GM12878 (cell line): Measurements from ENCODE around the gene LAP3. TPM values are rescaled to one million over a fixed set of nuclear protein-coding genes. Genes with fewer than 3 reads are reported as not detected.
"Not testable (repeated sequence)": the region's sequence is repeated elsewhere in the genome, so short reads cannot be mapped to it uniquely, and the experiment has no call there.

Experiments used
- ATAC-seq: fragments of 200-7000 bp; cut with Tn5 transposase; 3 replicates; pipeline ENCODE4 v1.9.1; 2020; ENCODE audit warnings: mild to moderate bottlenecking, moderate library complexity
- BruUV-seq: library from RNA; stranded (reverse); fragments of 400-500 nt; replicated peaks from 2 replicates; lab custom pipeline; 2021; lab: Mats Ljungman, UMichigan
- CTCF ChIA-PET: fragments of 300-600 bp; sonication (Branson Sonifier 250); formaldehyde crosslinking; extraction: SDS; loops from one replicate; lab custom pipeline; 2021; ENCODE audit warnings: inconsistent platforms; lab: Yijun Ruan, JAX
- POLR2A ChIA-PET: fragments of 350-600 bp; formaldehyde crosslinking; extraction: SDS; loops from one replicate; lab custom pipeline; 2021; ENCODE audit warnings: inconsistent platforms; lab: Charles Lee
- RAD21 ChIA-PET: fragments of 300-600 bp; sonication (Branson Sonifier 250); formaldehyde crosslinking; loops from one replicate; lab custom pipeline; 2023; ENCODE audit warnings: antibody characterized with exemption; ENCODE audit not compliant: unreplicated experiment; lab: Charles Lee
- SMC1A ChIA-PET: fragments of 300-600 bp; sonication (Branson Sonifier 250); formaldehyde crosslinking; loops from one replicate; lab custom pipeline; 2023; ENCODE audit not compliant: unreplicated experiment, uncharacterized antibody; lab: Charles Lee
- DNase-seq: peaks from one replicate; pipeline ENCODE4 v3.0.0-alpha.2; 2011; ENCODE audit warnings: low read depth, low spot score
- FAIRE-seq: peaks from 3 replicates; lab custom pipeline; 2011; peaks lifted over from hg19 to GRCh38; lab: Jason Lieb, UNC
- H2AFZ ChIP-seq: 2 replicates; pipeline ENCODE4 v1.6.0; 2011; ENCODE audit warnings: low read depth, low read length, control low read depth; ENCODE audit not compliant: control insufficient read depth
- H3K27ac ChIP-seq: 2 replicates; pipeline ENCODE4 v1.5.1; 2011; ENCODE audit warnings: control low read depth; ENCODE audit not compliant: control insufficient read depth, insufficient read depth
- H3K27me3 ChIP-seq, 2 experiments: replicated peaks in 1 of 2; 2 replicates each; pipeline versions ENCODE4 v1.6.0 to v1.6.1; 2011; ENCODE audit warnings: low read length in 1 of 2; ENCODE audit not compliant: control insufficient read depth in 2 of 2, insufficient read depth in 2 of 2
- H3K36me3 ChIP-seq, 2 experiments: 2 replicates each; pipeline ENCODE4 v1.5.1; 2011; ENCODE audit warnings: low read length in 1 of 2; ENCODE audit not compliant: control insufficient read depth in 2 of 2, insufficient read depth in 2 of 2
- H3K4me1 ChIP-seq: 2 replicates; pipeline ENCODE4 v1.6.1; 2011; ENCODE audit warnings: mild to moderate bottlenecking, low read length, moderate library complexity, mixed read lengths; ENCODE audit not compliant: control insufficient read depth, insufficient read depth
- H3K4me2 ChIP-seq: 2 replicates; pipeline ENCODE4 v1.6.0; 2011; ENCODE audit warnings: control low read depth; ENCODE audit not compliant: control insufficient read depth, insufficient read depth
- H3K4me3 ChIP-seq: fragments of 200-600 bp; sonication (generic); 2 replicates; pipeline ENCODE4 v1.5.1; 2016
- H3K79me2 ChIP-seq: 2 replicates; pipeline ENCODE4 v1.6.0; 2011; ENCODE audit warnings: low read length; ENCODE audit not compliant: control insufficient read depth, insufficient read depth
- H3K9ac ChIP-seq: 2 replicates; pipeline ENCODE4 v1.8.0; 2011; ENCODE audit warnings: low read length, control low read depth, mixed read lengths; ENCODE audit not compliant: control insufficient read depth, insufficient read depth
- H3K9me3 ChIP-seq: replicated peaks from 3 replicates; pipeline ENCODE4 v1.5.1; 2011; ENCODE audit warnings: mild to moderate bottlenecking, low read length; ENCODE audit not compliant: control insufficient read depth, insufficient read depth
- H4K20me1 ChIP-seq: 2 replicates; pipeline ENCODE4 v1.6.0; 2011; ENCODE audit not compliant: control insufficient read depth, insufficient read depth
- ATF7 ChIP-seq: fragments of 450-650 bp; IDR thresholded peaks from 2 replicates; pipeline ENCODE4 v1.6.1; 2016; ENCODE audit warnings: low read depth, mild to moderate bottlenecking
- HDAC6 ChIP-seq: fragments of 200-600 bp; sonication (generic); IDR thresholded peaks from one replicate; pipeline ENCODE4 v1.8.0; 2017; ENCODE audit warnings: antibody characterized with exemption; ENCODE audit not compliant: unreplicated experiment
- TBL1XR1 ChIP-seq: IDR thresholded peaks from 2 replicates; pipeline ENCODE4 v1.6.1; 2012; ENCODE audit warnings: low read depth, low read length, improper control_type of control experiment
- WGBS: methylation state at CpG from one replicate; pipeline ENCODE4 v1.1.6; 2016; ENCODE audit warnings: low lambda C conversion rate; ENCODE audit not compliant: insufficient replicate concordance, insufficient coverage; ENCODE audit errors: missing lambda C conversion rate; 5-methylcytosine and 5-hydroxymethylcytosine counted together
- in situ Hi-C: fragments of 300-500 bp; cut with MboI; formaldehyde crosslinking; loops from 9 replicates; pipeline ENCODE4 v1.14.3; 2018; ENCODE audit warnings: mixed read lengths
- intact Hi-C: fragments of 100-400 bp; cut with micrococcal nuclease; formaldehyde crosslinking; loops from one replicate; pipeline ENCODE4 v1.14.2; 2022; ENCODE audit not compliant: unreplicated experiment
- polyA plus RNA-seq, 11 experiments: library from polyadenylated mRNA; depleted of rRNA in 4 of 11; unstranded in 6 of 11; stranded (reverse) in 5 of 11; fragments of >200 nt; fragmentation: Nextera tagmentation in 4 of 11; fragmentation: Illumina TruSeq in 1 of 11; extraction: Ambion mirVana in 4 of 11; extraction: Trizol in 1 of 11; gene quantifications; 1 replicate in 1 of 11; 2 replicates in 10 of 11; pipeline versions ENCODE4 v1.2.1 to v1.2.3, GENCODE V29; 2011 to 2016; ENCODE audit warnings: inconsistent platforms in 2 of 11, missing spikeins in 2 of 11, low read depth in 1 of 11
- total RNA-seq, 4 experiments: library from RNA; depleted of rRNA in 3 of 4; stranded (reverse); fragments of >200 nt in 3 of 4; fragmentation: Illumina TruSeq in 1 of 4; extraction: Trizol in 1 of 4; gene quantifications; 2 replicates each; pipeline versions ENCODE4 v1.2.1 to v1.2.3, GENCODE V29; 2013 to 2021

Gene LAP3
- total and polyA plus RNA-seq, 10 of the 15 experiments (the other 5 are each of a cell fraction or from before 2014, with no cell fraction given), result 134 to 249 (median 204) TPM

DNA sequence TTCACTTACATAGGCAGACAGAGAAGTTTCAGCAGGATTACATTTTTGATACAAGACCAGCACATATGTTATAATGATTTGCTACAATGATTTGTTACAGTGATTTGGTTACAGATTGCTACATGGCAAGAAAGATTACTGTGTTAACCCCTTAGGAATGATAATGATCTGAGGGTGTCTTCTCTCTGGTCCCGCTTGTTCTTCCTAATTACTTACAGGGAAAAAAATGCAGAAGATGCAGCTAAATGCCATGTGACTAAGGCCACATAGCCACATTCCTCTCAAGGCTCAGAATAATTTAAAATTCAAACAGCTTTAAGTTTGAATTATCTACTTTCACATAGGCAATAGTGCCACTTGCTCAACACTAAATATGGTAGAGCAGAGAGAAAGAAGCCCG, 9.7 kb upstream of the LAP3 start:
- H3K9me3 ChIP-seq, result no peaks in the 10 kb centered on the region
- H3K27me3 ChIP-seq, result no peaks in the 10 kb centered on the region; a peak in 1 of 4 replicates
- 91% methylated on average over 2 of the region's 2 CpGs for WGBS
- ChIA-PET CTCF (interaction anchor here (0.8 to 2.8 kb wide), 2 partner anchors 18 to 20 kb away, joined by 4 to 10 read pairs; no protein-coding TSS in a partner anchor), POLR2A (no interaction called here), RAD21 (no interaction called here), SMC1A (interaction anchor here (0.6 to 0.7 kb wide), 2 partner anchors 32 to 70 kb away, joined by 3 to 4 read pairs; no protein-coding TSS in a partner anchor)
- H3K36me3 ChIP-seq, result no peaks in the 10 kb centered on the region
- no peaks in the 10 kb centered on the region for H3K79me2 ChIP-seq
- DNase-seq, result no peak
- H2AFZ ChIP-seq, result no peak overlapping the region
- H4K20me1 ChIP-seq, result no peaks in the 10 kb centered on the region
- no peak overlapping the region for H3K9ac ChIP-seq
- intact Hi-C loops, result no loop called here
- no peak overlapping the region for H3K4me2 ChIP-seq
- no peak overlapping the region for H3K4me3 ChIP-seq
- H3K27ac ChIP-seq, result no peak overlapping the region
- ATAC-seq, result no peak
- no TSS peak for BruUV-seq
- no peak for FAIRE-seq
- TF ChIP-seq ATF7, result no peak
- in situ Hi-C loops, result no loop called here
- H3K4me1 ChIP-seq, result no peaks in the 10 kb centered on the region

DNA sequence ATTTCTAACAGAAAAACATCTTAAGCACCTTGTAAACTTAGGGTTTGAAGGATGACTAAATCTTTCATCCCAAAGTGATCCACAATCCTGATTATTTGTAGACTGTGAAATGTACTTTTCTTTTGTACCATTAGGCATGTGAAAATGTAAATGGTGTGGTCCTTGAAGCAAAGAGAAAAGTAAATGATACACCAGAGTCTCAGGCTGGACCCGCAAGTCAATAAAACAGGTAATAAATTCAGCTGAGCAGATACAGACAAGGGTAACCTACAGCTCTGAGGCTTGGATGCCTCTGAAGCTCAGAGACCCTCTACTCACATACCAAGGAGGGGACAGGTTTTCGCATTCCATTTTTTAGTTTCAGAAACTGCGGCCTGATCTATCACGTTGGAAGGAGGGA, 2.8 kb upstream of the LAP3 start:
- ChIA-PET RAD21 (interaction anchor here (2.3 kb wide), 1 partner anchor 25 kb away, joined by 11 read pairs; no protein-coding TSS in a partner anchor), CTCF (interaction anchor here (1.5 to 2.5 kb wide), 2 partner anchors 8 to 25 kb away, joined by 4 to 11 read pairs; no protein-coding TSS in a partner anchor), POLR2A (interaction anchor here (1.5 kb wide), 1 partner anchor 235 kb away, joined by 3 read pairs; no protein-coding TSS in a partner anchor), SMC1A (interaction anchor here (0.9 to 1.9 kb wide), 3 partner anchors 16 to 235 kb away, joined by 3 to 5 read pairs (median 3); no protein-coding TSS in a partner anchor)
- Histone ChIP-seq H2AFZ (no peak overlapping the region), H3K4me2 (no peak overlapping the region), H3K4me1 (peaks cover 7% of the 10 kb centered on the region), H3K27ac (no peak overlapping the region), H3K9ac (no peak overlapping the region), H3K27me3 (no peaks in the 10 kb centered on the region), H3K4me3 (no peak overlapping the region), H3K36me3 (no peaks in the 10 kb centered on the region), H3K79me2 (peaks cover 19% of the 10 kb centered on the region), H3K9me3 (no peaks in the 10 kb centered on the region), H4K20me1 (no peaks in the 10 kb centered on the region)
- no TSS peak for BruUV-seq
- DNase-seq (no peak), ATAC-seq (no peak), FAIRE-seq (no peak)
- in situ Hi-C loops, result loop anchor here (10.0 kb wide), 1 partner anchor 451 kb away; the partner anchor contains the start of gene LCORL
- intact Hi-C loops, result no loop called here
- TF ChIP-seq TBL1XR1 (no peak), HDAC6 (no peak)
- 84% methylated on average over 4 of the region's 4 CpGs for WGBS

DNA sequence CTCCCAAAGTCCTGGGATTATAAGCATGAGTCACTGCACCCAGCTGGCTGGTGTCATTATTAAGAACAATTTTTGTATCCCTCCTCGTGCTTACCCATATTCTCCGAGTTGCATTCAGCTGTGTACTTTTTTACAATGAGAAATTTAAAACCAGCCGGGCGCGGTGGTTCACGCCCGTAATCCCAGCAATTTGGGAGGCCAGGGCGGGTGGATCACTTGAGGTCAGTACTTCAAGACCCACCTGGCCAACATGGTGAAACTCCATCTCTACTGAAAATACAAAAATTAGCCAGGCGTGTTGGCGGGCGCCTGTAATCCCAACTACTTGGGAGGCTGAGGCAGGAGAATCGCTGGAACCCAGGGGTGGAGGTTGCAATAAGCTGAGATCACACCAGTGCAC, 1.8 kb upstream of the LAP3 start:
- BruUV-seq, H3K4me1 ChIP-seq, FAIRE-seq, DNase-seq, H3K27me3 ChIP-seq, H3K27ac ChIP-seq, H3K9ac ChIP-seq, H3K36me3 ChIP-seq, ATAC-seq, H4K20me1 ChIP-seq, H2AFZ ChIP-seq, H3K4me2 ChIP-seq, H3K4me3 ChIP-seq, H3K9me3 ChIP-seq: not testable (repeated sequence)
- peaks cover 29% of the 10 kb centered on the region for H3K79me2 ChIP-seq
- intact Hi-C loops, result loop anchor here (5.0 kb wide), 1 partner anchor 238 kb away; no protein-coding TSS in a partner anchor
- RAD21 ChIA-PET, result interaction anchor here (0.6 to 2.3 kb wide), 2 partner anchors 19 to 26 kb away, joined by 3 to 11 read pairs; no protein-coding TSS in a partner anchor
- CTCF ChIA-PET, result interaction anchor here (1.2 to 2.5 kb wide), 3 partner anchors 9 to 26 kb away, joined by 3 to 11 read pairs (median 4); no protein-coding TSS in a partner anchor
- 96% methylated on average over 12 of the region's 12 CpGs for WGBS
- in situ Hi-C loops, result loop anchor here (10.0 kb wide), 1 partner anchor 450 kb away; the partner anchor contains the start of gene LCORL
- SMC1A ChIA-PET, result interaction anchor here (0.9 to 1.9 kb wide), 2 partner anchors 17 to 234 kb away, joined by 3 to 5 read pairs; no protein-coding TSS in a partner anchor
- POLR2A ChIA-PET, result interaction anchor here (0.7 to 2.1 kb wide), 4 partner anchors 39 to 967 kb away, joined by 3 to 17 read pairs (median 3); partner anchors contain the start of gene MED28
